Kidney (tissue), 14 donors: ENCODE measurements around the gene CENPB. TPM values are rescaled to one million over a fixed set of nuclear protein-coding genes. Genes with fewer than 3 reads are reported as not detected.

ENCODE experiments used
- DNase-seq, 5 donors: peaks; one replicate each; pipeline ENCODE4 v3.0.0-alpha.2; 2013 to 2020
- FAIRE-seq: peaks from 2 replicates; lab custom pipeline; 2012; peaks lifted over from hg19 to GRCh38; lab: Jason Lieb, UNC
- H3K27ac ChIP-seq, 2 donors: one replicate each; pipeline ENCODE4 v1.7.0; 2013; ENCODE audit warnings: low read depth in 2 of 2, low read length in 2 of 2, inconsistent platforms in 1 of 2
- H3K27me3 ChIP-seq: one replicate; pipeline ENCODE4 v1.7.1; 2013; ENCODE audit warnings: low read length, inconsistent platforms; ENCODE audit not compliant: control insufficient read depth, insufficient read depth
- H3K36me3 ChIP-seq, 3 donors: one replicate each; pipeline versions ENCODE4 v1.7.0 to v1.7.1; 2013; ENCODE audit warnings: low read length in 3 of 3, control low read depth in 1 of 3, inconsistent platforms in 1 of 3; ENCODE audit not compliant: insufficient read depth in 3 of 3, control insufficient read depth in 2 of 3
- H3K4me1 ChIP-seq, 3 donors: one replicate each; pipeline versions ENCODE4 v1.7.0 to v1.7.1; 2013; ENCODE audit warnings: low read length in 3 of 3, inconsistent platforms in 1 of 3, low read depth in 1 of 3; ENCODE audit not compliant: control insufficient read depth in 2 of 3, insufficient read depth in 2 of 3
- H3K4me3 ChIP-seq, 3 donors: one replicate each; pipeline versions ENCODE4 v1.7.0 to v1.8.1; 2013; ENCODE audit warnings: low read length in 3 of 3, control low read depth in 1 of 3, inconsistent platforms in 1 of 3
- H3K9ac ChIP-seq, 3 donors: one replicate each; pipeline versions ENCODE4 v1.7.0 to v1.7.1; 2013; ENCODE audit warnings: low read length in 3 of 3, control low read depth in 1 of 3, inconsistent platforms in 1 of 3
- H3K9me3 ChIP-seq, 3 donors: one replicate each; pipeline versions ENCODE4 v1.7.0 to v1.7.1; 2013; ENCODE audit warnings: low read length in 3 of 3, control low read depth in 1 of 3, inconsistent platforms in 1 of 3; ENCODE audit not compliant: control insufficient read depth in 2 of 3, insufficient read depth in 1 of 3
- intact Hi-C: fragments of 100-400 bp; cut with DNase I; formaldehyde crosslinking; loops from one replicate; pipeline ENCODE4 v1.11.1; 2022
- polyA plus RNA-seq: library from polyadenylated mRNA; stranded (reverse); fragments of 350-450 nt; fragmentation: Illumina TruSeq; extraction: RNeasy Lipid Tissue Mini Kit (QIAGEN cat#74804); gene quantifications from one replicate; pipeline ENCODE4 v1.2.3, GENCODE V29; 2014; ENCODE audit warnings: low read depth, low replicate concordance; ENCODE audit not compliant: insufficient read depth
- total RNA-seq: library from RNA; stranded (reverse); fragmentation: NEBNext Ultra II Directional; extraction: Animal tissue kit (Norgen Biotek cat#: 25700); gene quantifications from one replicate; pipeline ENCODE4 v1.2.1, GENCODE V29; 2021
- TF ChIP-seq, protein P1 (sequence below): IDR thresholded peaks from 3 replicates; pipeline ENCODE4 v1.5.1; 2012; ENCODE audit warnings: mild to moderate bottlenecking, moderate library complexity, borderline replicate concordance; ENCODE audit not compliant: insufficient read depth; ENCODE audit errors: extremely low read depth
- donor health status: control.
- donor health status: control.
- donor health status: control.
- donor health status: control.
- donor health status: control.
- donor health status: DM: yes; HTN: yes; CAD: no.
- donor health status: Normal renal cell carcinoma (clear cell type).

The CENPB gene
- total and polyA plus RNA-seq, 2 donors from 2014 or later, result 56.2 to 99.8 TPM

DNA sequence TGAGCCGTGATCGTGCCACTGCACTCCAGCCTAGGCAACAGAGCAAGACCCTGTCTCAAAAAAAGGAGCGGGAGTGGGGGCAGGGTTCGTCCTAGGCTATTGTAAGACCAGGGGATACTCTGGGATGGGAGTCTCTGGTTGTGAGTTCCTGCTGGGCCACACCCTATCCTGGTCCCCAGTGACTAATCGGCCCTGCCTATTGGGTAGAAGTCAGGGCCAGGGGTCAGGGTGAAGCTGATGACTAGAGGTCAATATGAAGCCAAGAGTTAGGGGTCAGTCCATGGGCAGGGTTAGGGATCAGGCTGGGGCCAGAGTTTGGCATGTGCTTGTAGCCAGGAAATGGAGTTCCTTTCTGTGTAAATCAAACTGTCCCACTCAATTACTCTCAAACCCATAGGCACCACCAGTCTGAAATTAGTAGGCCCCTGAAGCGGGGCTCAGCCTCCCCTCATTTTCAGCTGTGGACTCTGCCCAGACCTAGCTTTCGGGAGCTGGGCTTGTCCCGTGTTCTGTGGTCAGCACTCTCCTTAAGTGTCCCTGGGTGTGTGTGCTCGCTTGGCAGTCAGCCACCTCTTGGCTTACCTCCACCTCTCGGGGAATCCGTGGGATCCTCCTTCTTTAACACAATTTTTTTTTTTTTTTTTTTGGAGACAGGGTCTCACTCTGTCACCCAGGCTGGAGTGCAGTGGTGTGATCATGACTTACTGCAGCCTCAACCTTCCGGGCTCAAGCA is 52.3 kb downstream of the CENPB start:
- Histone ChIP-seq H3K36me3 (no peaks in the 10 kb centered on the region), H3K9me3 (no peaks in the 10 kb centered on the region), H3K27ac (no peak overlapping the region), H3K27me3 (no peaks in the 10 kb centered on the region), H3K4me1 (peaks cover 0 to 12% (median 2%) of the 10 kb centered on the region in 3 donors), H3K9ac (no peak overlapping the region), H3K4me3 (no peak overlapping the region)
- DNase-seq (peak in 1 of 5 donors; percentile 80), FAIRE-seq (no peak)
- intact Hi-C loops, result no loop called here
- TF ChIP-seq, protein P1, sequence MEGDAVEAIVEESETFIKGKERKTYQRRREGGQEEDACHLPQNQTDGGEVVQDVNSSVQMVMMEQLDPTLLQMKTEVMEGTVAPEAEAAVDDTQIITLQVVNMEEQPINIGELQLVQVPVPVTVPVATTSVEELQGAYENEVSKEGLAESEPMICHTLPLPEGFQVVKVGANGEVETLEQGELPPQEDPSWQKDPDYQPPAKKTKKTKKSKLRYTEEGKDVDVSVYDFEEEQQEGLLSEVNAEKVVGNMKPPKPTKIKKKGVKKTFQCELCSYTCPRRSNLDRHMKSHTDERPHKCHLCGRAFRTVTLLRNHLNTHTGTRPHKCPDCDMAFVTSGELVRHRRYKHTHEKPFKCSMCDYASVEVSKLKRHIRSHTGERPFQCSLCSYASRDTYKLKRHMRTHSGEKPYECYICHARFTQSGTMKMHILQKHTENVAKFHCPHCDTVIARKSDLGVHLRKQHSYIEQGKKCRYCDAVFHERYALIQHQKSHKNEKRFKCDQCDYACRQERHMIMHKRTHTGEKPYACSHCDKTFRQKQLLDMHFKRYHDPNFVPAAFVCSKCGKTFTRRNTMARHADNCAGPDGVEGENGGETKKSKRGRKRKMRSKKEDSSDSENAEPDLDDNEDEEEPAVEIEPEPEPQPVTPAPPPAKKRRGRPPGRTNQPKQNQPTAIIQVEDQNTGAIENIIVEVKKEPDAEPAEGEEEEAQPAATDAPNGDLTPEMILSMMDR, result no peak

Other genes starting within 250 kb of the CENPB start
- not detected for gene GFRA4, start 123.3 kb downstream of the CENPB start, total RNA-seq
- gene GFRA4, start 123.3 kb downstream of the CENPB start, polyA plus RNA-seq, result 0.56 TPM
- gene ADAM33, start 104.7 kb downstream of the CENPB start, total RNA-seq, result 4.3 TPM
- 4.1 TPM for gene ADAM33, start 104.7 kb downstream of the CENPB start, polyA plus RNA-seq
- 20.2 TPM for gene SIGLEC1, start 74.1 kb downstream of the CENPB start, total RNA-seq
- 2.4 TPM for gene SIGLEC1, start 74.1 kb downstream of the CENPB start, polyA plus RNA-seq
- gene HSPA12B, start 54.1 kb downstream of the CENPB start, total RNA-seq, result 18.9 TPM
- gene HSPA12B, start 54.1 kb downstream of the CENPB start, polyA plus RNA-seq, result 8.7 TPM
- 26.3 TPM for gene ADISSP, start 19.0 kb downstream of the CENPB start, total RNA-seq
- 31.8 TPM for gene ADISSP, start 19.0 kb downstream of the CENPB start, polyA plus RNA-seq
- gene SPEF1, start 5.3 kb downstream of the CENPB start, total RNA-seq, result 3.4 TPM
- gene SPEF1, start 5.3 kb downstream of the CENPB start, polyA plus RNA-seq, result 3.8 TPM
- gene CDC25B, start 9.6 kb upstream of the CENPB start, total RNA-seq, result 40.3 TPM
- 24.1 TPM for gene CDC25B, start 9.6 kb upstream of the CENPB start, polyA plus RNA-seq
- gene AP5S1, start 33.8 kb upstream of the CENPB start, total RNA-seq, result 19.5 TPM
- 16.0 TPM for gene AP5S1, start 33.8 kb upstream of the CENPB start, polyA plus RNA-seq
- 46.8 TPM for gene MAVS, start 60.1 kb upstream of the CENPB start, total RNA-seq
- gene MAVS, start 60.1 kb upstream of the CENPB start, polyA plus RNA-seq, result 10.0 TPM
- 44.9 TPM for gene PANK2, start 102.6 kb upstream of the CENPB start, total RNA-seq
- 26.8 TPM for gene PANK2, start 102.6 kb upstream of the CENPB start, polyA plus RNA-seq
- 30.9 TPM for gene RNF24, start 228.8 kb upstream of the CENPB start, total RNA-seq
- gene RNF24, start 228.8 kb upstream of the CENPB start, polyA plus RNA-seq, result 4.5 TPM